Thoracic aorta (tissue), 2 donors: ENCODE results near the gene KCNH6. TPM values are rescaled to one million over a fixed set of nuclear protein-coding genes. Genes with fewer than 3 reads are reported as not detected.

ENCODE experiments used
- ATAC-seq: fragments of 150-250 bp; one replicate; pipeline ENCODE4 v1.8.0; 2017; ENCODE audit warnings: low read depth; ENCODE audit not compliant: insufficient number of reproducible peaks, low FRiP score
- DNase-seq: peaks from one replicate; pipeline ENCODE4 v3.0.0-alpha.2; 2020; ENCODE audit warnings: low spot score
- H3K27ac ChIP-seq, 2 donors: fragments of 200-600 bp; sonication (generic); 1 replicate in 1 of 2; 2 replicates in 1 of 2; pipeline ENCODE4 v1.5.1; 2016; ENCODE audit warnings: mild to moderate bottlenecking in 2 of 2, moderate library complexity in 2 of 2
- H3K27me3 ChIP-seq: fragments of 200-600 bp; sonication (generic); replicated peaks from 2 replicates; pipeline ENCODE4 v1.6.0; 2016; ENCODE audit warnings: mild to moderate bottlenecking; ENCODE audit not compliant: insufficient read depth
- H3K36me3 ChIP-seq: fragments of 200-600 bp; sonication (generic); one replicate; pipeline ENCODE4 v1.5.1; 2016
- H3K4me1 ChIP-seq, 2 donors: fragments of 200-600 bp; sonication (generic); 1 replicate in 1 of 2; 2 replicates in 1 of 2; pipeline versions ENCODE4 v1.5.1 to v1.6.0; 2016; ENCODE audit warnings: low read depth in 2 of 2, mild to moderate bottlenecking in 1 of 2; ENCODE audit not compliant: control insufficient read depth in 1 of 2
- H3K4me3 ChIP-seq: fragments of 200-600 bp; sonication (generic); 2 replicates; pipeline ENCODE4 v1.5.1; 2016; ENCODE audit warnings: mild to moderate bottlenecking
- H3K9me3 ChIP-seq: fragments of 200-600 bp; sonication (generic); 2 replicates; pipeline ENCODE4 v1.5.1; 2016
- CTCF ChIP-seq: fragments of 200-600 bp; sonication (generic); IDR thresholded peaks from one replicate; pipeline ENCODE4 v1.5.1; 2019; ENCODE audit warnings: antibody characterized with exemption
- total RNA-seq, 2 donors: library from RNA; depleted of rRNA; stranded (reverse); fragments of >200 nt; gene quantifications; one replicate each; pipeline versions ENCODE4 v1.1.0 to v1.2.3, GENCODE V29; 2016

KCNH6 gene
- total RNA-seq, 2 donors from 2014 or later, result not detected

GRCh38 chr17:63492940-63493339, 30.2 kb upstream of the KCNH6 start:
- no peak for DNase-seq
- Histone ChIP-seq H3K4me3 (no peak overlapping the region), H3K27me3 (no peaks in the 10 kb centered on the region), H3K36me3 (no peaks in the 10 kb centered on the region), H3K9me3 (no peaks in the 10 kb centered on the region), H3K27ac (no peak overlapping the region), H3K4me1 (no peaks in the 10 kb centered on the region)
- ATAC-seq, result no peak
- no peak for TF ChIP-seq CTCF

- Histone ChIP-seq H3K9me3 (no peaks in the 10 kb centered on the region), H3K4me3 (no peak overlapping the region), H3K27ac (no peak overlapping the region), H3K4me1 (no peaks in the 10 kb centered on the region), H3K27me3 (no peaks in the 10 kb centered on the region), H3K36me3 (no peaks in the 10 kb centered on the region)
- ATAC-seq (no peak), DNase-seq (no peak)
- no peak for TF ChIP-seq CTCF
Observed at GRCh38 chr17:63493411-63493810, 29.7 kb upstream of the KCNH6 start.

GRCh38 chr17:63494300-63494928, 28.7 kb upstream of the KCNH6 start:
- no peak for TF ChIP-seq CTCF
- no peak overlapping the region for H3K27ac ChIP-seq
- no peaks in the 10 kb centered on the region for H3K4me1 ChIP-seq
- H3K4me3 ChIP-seq, result no peak overlapping the region
- H3K27me3 ChIP-seq, result no peaks in the 10 kb centered on the region
- ATAC-seq (no peak), DNase-seq (no peak)
- H3K9me3 ChIP-seq, result no peaks in the 10 kb centered on the region
- H3K36me3 ChIP-seq, result no peaks in the 10 kb centered on the region

- Histone ChIP-seq H3K4me3 (no peak overlapping the region), H3K4me1 (no peaks in the 10 kb centered on the region), H3K36me3 (no peaks in the 10 kb centered on the region), H3K9me3 (no peaks in the 10 kb centered on the region), H3K27me3 (no peaks in the 10 kb centered on the region), H3K27ac (no peak overlapping the region)
- TF ChIP-seq CTCF, result no peak
- no peak for ATAC-seq
- DNase-seq, result no peak
Observed at GRCh38 chr17:63495491-63495890, 27.7 kb upstream of the KCNH6 start.

GRCh38 chr17:63496177-63496576, 27.0 kb upstream of the KCNH6 start:
- H3K9me3 ChIP-seq, result no peaks in the 10 kb centered on the region
- H3K27ac ChIP-seq, result no peak overlapping the region
- H3K36me3 ChIP-seq, result no peaks in the 10 kb centered on the region
- no peaks in the 10 kb centered on the region for H3K27me3 ChIP-seq
- no peaks in the 10 kb centered on the region for H3K4me1 ChIP-seq
- no peak for TF ChIP-seq CTCF
- DNase-seq, result no peak
- no peak overlapping the region for H3K4me3 ChIP-seq
- no peak for ATAC-seq
